ENCODE results near the gene PLEKHG5.
A peak's percentile ranks its signal among the peaks of the same experiment; 100 is the strongest.

PLEKHG5 gene

DNA sequence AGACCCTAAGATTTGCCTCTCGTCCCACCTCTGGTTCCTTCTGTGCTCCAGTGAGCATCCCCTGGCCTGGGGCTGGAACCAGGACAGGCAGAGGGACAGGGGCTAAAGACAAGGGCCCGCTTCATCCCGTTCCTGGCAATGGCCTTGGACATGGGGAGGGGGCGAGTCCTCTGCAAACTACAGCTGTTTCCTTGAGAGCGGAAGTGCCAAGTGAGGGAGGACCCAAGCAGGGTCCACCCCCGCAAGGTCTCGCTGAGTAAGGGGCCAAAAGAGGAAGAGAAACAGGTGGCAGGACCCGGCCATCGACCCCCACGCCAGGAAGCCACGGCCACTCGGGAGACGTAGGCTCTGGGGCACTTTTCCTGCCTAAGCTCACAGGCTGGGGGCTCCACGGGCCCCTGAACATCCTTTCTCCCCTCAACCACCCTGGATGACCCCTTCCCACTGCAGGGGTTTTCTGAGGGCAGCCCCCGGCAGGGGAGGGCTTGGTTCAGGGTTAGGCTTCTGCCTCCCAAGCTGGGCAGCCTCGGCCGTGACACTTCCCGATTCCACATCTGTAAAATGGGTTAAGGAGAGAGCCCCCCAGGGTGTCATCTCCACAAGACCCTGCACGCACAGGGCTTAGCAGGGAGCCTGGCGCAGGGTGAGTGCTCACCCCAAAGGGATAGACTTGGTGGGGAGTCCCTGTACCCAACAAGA, 17.9 kb upstream of the PLEKHG5 start:
- Mint-ChIP-seq H3K36me3 (ENCODE audit: low read depth) (no peaks in the 10 kb centered on the region), H3K4me1 (peaks cover 37% of the 10 kb centered on the region), H3K9me3 (no peaks in the 10 kb centered on the region), H3K4me3 (no peak overlapping the region), H3K27ac (no peak overlapping the region), H3K27me3 (ENCODE audit: low read depth, poor library complexity) (peaks cover 2% of the 10 kb centered on the region)
- TF ChIP-seq, protein P1, sequence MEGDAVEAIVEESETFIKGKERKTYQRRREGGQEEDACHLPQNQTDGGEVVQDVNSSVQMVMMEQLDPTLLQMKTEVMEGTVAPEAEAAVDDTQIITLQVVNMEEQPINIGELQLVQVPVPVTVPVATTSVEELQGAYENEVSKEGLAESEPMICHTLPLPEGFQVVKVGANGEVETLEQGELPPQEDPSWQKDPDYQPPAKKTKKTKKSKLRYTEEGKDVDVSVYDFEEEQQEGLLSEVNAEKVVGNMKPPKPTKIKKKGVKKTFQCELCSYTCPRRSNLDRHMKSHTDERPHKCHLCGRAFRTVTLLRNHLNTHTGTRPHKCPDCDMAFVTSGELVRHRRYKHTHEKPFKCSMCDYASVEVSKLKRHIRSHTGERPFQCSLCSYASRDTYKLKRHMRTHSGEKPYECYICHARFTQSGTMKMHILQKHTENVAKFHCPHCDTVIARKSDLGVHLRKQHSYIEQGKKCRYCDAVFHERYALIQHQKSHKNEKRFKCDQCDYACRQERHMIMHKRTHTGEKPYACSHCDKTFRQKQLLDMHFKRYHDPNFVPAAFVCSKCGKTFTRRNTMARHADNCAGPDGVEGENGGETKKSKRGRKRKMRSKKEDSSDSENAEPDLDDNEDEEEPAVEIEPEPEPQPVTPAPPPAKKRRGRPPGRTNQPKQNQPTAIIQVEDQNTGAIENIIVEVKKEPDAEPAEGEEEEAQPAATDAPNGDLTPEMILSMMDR (IDR thresholded peaks at IDR 0.05), result no peak
- no peak for DNase-seq

GRCh38 chr1:6508816-6509189, 17.3 kb upstream of the PLEKHG5 start:
- peaks cover 4% of the 10 kb centered on the region for H3K27me3 Mint-ChIP-seq (ENCODE audit: low read depth, poor library complexity)
- no peaks in the 10 kb centered on the region for H3K9me3 Mint-ChIP-seq
- H3K4me3 Mint-ChIP-seq, result no peak overlapping the region
- DNase-seq, result no peak
- no peaks in the 10 kb centered on the region for H3K36me3 Mint-ChIP-seq (ENCODE audit: low read depth)
- peaks cover 38% of the 10 kb centered on the region for H3K4me1 Mint-ChIP-seq
- TF ChIP-seq, protein P1 (IDR thresholded peaks at IDR 0.05), result no peak
- H3K27ac Mint-ChIP-seq, result no peak overlapping the region

DNA sequence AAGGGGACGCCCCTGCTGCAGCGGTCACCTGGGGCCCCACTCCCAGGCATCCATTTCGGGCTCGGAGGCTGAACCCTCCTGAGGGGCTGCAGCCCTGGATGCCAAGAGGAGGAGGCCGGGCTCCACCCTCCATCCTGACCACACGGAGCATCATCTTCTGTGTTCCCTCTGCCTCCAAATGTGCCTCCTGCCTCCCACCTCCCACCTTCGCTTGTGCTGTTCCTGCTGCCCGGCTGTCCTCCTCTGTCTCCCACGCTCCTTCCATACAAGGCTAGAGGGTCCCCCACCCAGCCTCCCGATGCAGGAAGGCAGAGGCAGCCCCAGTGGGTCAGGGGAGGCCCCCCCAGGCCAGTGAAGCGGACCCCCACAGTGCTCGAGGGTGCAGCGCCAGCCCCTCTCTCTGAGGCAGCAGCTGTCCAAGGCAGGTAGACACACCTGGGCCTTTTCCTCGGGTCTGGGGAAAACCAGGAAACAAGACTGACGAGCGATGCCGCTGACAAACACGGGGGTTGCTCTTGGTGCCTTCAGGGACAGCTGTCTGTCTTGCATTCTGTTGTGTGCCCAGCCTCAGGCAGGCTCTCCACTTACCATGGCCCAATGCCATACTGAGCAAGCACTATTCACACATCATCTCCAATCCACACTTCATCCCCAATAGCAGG, 16.8 kb upstream of the PLEKHG5 start:
- H3K36me3 Mint-ChIP-seq (ENCODE audit: low read depth), result no peaks in the 10 kb centered on the region
- no peak for DNase-seq
- no peak overlapping the region for H3K4me3 Mint-ChIP-seq
- TF ChIP-seq, protein P1 (IDR thresholded peaks at IDR 0.05), result no peak
- H3K27me3 Mint-ChIP-seq (ENCODE audit: low read depth, poor library complexity), result peaks cover 4% of the 10 kb centered on the region
- no peaks in the 10 kb centered on the region for H3K9me3 Mint-ChIP-seq
- H3K27ac Mint-ChIP-seq, result no peak overlapping the region
- peaks cover 38% of the 10 kb centered on the region for H3K4me1 Mint-ChIP-seq

DNA sequence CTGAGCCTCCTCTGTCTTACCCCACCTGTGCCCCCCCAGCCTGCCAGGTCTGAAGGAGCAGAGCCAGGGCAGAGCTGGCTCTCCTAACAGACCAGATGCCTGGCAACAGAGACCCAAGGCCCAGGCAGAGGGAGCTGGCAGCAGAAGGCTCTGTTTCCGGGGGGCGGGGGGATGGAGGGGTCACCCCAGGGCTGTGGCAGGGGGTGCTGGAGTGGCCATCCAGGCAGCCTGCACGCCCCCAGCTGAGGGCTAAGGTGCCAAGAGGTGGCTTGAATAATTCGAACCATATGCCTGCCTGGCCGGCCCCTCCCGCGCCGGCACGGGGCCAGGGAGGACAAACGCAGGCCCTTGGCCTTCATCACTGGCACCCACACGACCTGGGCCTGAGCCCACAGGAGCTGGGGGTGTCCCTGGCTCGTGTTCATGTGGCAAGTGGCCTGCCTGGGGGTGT, 16.0 kb upstream of the PLEKHG5 start:
- Mint-ChIP-seq H3K4me3 (no peak overlapping the region), H3K36me3 (ENCODE audit: low read depth) (no peaks in the 10 kb centered on the region), H3K4me1 (peaks cover 31% of the 10 kb centered on the region), H3K27ac (no peak overlapping the region), H3K27me3 (ENCODE audit: low read depth, poor library complexity) (peaks cover 4% of the 10 kb centered on the region), H3K9me3 (no peaks in the 10 kb centered on the region)
- DNase-seq, result no peak
- TF ChIP-seq, protein P1 (IDR thresholded peaks at IDR 0.05), result no peak

DNA sequence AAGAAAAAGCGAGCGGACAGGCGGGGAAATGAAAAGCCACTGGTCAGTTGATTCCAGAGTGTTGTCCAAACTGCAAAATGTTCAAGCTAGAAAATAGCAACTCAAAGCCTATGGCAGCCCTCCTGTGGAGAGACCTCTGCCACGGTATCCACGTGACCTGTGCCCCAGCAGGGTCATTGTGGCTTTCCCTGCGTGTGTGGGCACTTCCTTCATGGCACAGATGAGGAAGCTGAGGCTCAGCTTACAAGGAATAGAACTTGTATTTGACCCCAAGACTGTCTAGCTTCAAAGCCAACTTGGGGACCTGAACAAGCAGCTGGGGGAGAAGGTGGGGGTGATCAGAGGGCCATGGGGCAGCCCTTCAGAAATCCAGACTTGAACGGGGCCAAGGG, 15.6 kb upstream of the PLEKHG5 start:
- peaks cover 4% of the 10 kb centered on the region for H3K27me3 Mint-ChIP-seq (ENCODE audit: low read depth, poor library complexity)
- no peaks in the 10 kb centered on the region for H3K9me3 Mint-ChIP-seq
- no peak for DNase-seq
- H3K36me3 Mint-ChIP-seq (ENCODE audit: low read depth), result no peaks in the 10 kb centered on the region
- TF ChIP-seq, protein P1 (IDR thresholded peaks at IDR 0.05), result no peak
- H3K4me3 Mint-ChIP-seq, result no peak overlapping the region
- peaks cover 28% of the 10 kb centered on the region for H3K4me1 Mint-ChIP-seq
- peak overlapping the region; percentile 58 for H3K27ac Mint-ChIP-seq
